ENCODE results near the gene MDM1.

The MDM1 gene

GRCh38 chr12:68246350-68246749, 85.8 kb downstream of the MDM1 start:
- DNase-seq (ENCODE audit: extremely low spot score, insufficient read length, low read depth) = no peak
- no peak for FAIRE-seq

- DNase-seq (ENCODE audit: extremely low spot score, insufficient read length, low read depth) = no peak
- no peak for FAIRE-seq
Observed at GRCh38 chr12:68245180-68246021, 86.8 kb downstream of the MDM1 start.

Data from GM18507 (cell line).